GM12878 (cell line): ENCODE results near the gene SPAG6. TPM values are rescaled to one million over a fixed set of nuclear protein-coding genes. Genes with fewer than 3 reads are reported as not detected.

ENCODE experiments used
- BHLHE40 ChIP-seq, 2 experiments: fragments of 450-650 bp in 1 of 2; IDR thresholded peaks; 2 replicates each; pipeline ENCODE4 v1.6.1; 2011 to 2017; ENCODE audit warnings: low read depth in 2 of 2, borderline replicate concordance in 1 of 2, improper control_type of control experiment in 1 of 2, low read length in 1 of 2, mild to moderate bottlenecking in 1 of 2
- CBX3 ChIP-seq: fragments of 200-600 bp; sonication (generic); IDR thresholded peaks from 2 replicates; pipeline ENCODE4 v1.6.1; 2016; ENCODE audit warnings: low read depth, borderline replicate concordance
- CHD2 ChIP-seq: IDR thresholded peaks from 2 replicates; pipeline ENCODE4 v1.6.1; 2011; ENCODE audit warnings: low read depth, low read length, improper control_type of control experiment, borderline replicate concordance
- CTCF ChIP-seq, 3 experiments: IDR thresholded peaks in 2 of 3; conservative IDR thresholded peaks in 1 of 3; 2 replicates each; pipeline ENCODE4 v1.5.1; 2011; ENCODE audit warnings: low read depth in 3 of 3, low read length in 3 of 3, mild to moderate bottlenecking in 3 of 3, control low read depth in 2 of 3, moderate library complexity in 2 of 3, inconsistent platforms in 1 of 3, mixed read lengths in 1 of 3; ENCODE audit not compliant: control insufficient read depth in 2 of 3, insufficient read depth in 1 of 3; ENCODE audit errors: extremely low read depth in 1 of 3
- EGR1 ChIP-seq, 2 experiments: IDR thresholded peaks; 1 replicate in 1 of 2; 2 replicates in 1 of 2; pipeline ENCODE4 v1.6.1; 2011 to 2012; ENCODE audit warnings: low read depth in 2 of 2, low read length in 2 of 2, borderline replicate concordance in 1 of 2, mild to moderate bottlenecking in 1 of 2, moderate library complexity in 1 of 2
- EP300 ChIP-seq, 2 experiments: fragments of 150-350 bp in 1 of 2; IDR thresholded peaks; 2 replicates each; pipeline ENCODE4 v1.6.1; 2011 to 2012; ENCODE audit warnings: low read depth in 2 of 2, low read length in 2 of 2, borderline replicate concordance in 1 of 2, improper control_type of control experiment in 1 of 2, inconsistent platforms in 1 of 2; ENCODE audit not compliant: control insufficient read depth in 1 of 2
- ESRRA ChIP-seq: IDR thresholded peaks from 2 replicates; pipeline ENCODE4 v1.6.1; 2012; ENCODE audit warnings: mild to moderate bottlenecking, low read length, improper control_type of control experiment
- FOXM1 ChIP-seq: IDR thresholded peaks from 2 replicates; pipeline ENCODE4 v1.6.1; 2012; ENCODE audit warnings: low read depth, mild to moderate bottlenecking, inconsistent platforms, low read length, moderate library complexity
- GABPA ChIP-seq: IDR thresholded peaks from 2 replicates; pipeline ENCODE4 v1.6.1; 2014; ENCODE audit warnings: antibody characterized with exemption, low read depth, mild to moderate bottlenecking, inconsistent platforms
- IRF5 ChIP-seq: fragments of 450-650 bp; IDR thresholded peaks from 2 replicates; pipeline ENCODE4 v1.6.1; 2017; ENCODE audit warnings: borderline replicate concordance
- JUND ChIP-seq: IDR thresholded peaks from 2 replicates; pipeline ENCODE4 v1.6.1; 2012; ENCODE audit warnings: low read depth, mild to moderate bottlenecking, low read length, improper control_type of control experiment, moderate library complexity
- KAT2A ChIP-seq: conservative IDR thresholded peaks from 2 replicates; pipeline ENCODE4 v1.6.1; 2011; ENCODE audit warnings: low read depth, low read length; ENCODE audit not compliant: control insufficient read depth
- KLF5 ChIP-seq: fragments of 450-650 bp; IDR thresholded peaks from 2 replicates; pipeline ENCODE4 v1.6.1; 2014; ENCODE audit warnings: mild to moderate bottlenecking; ENCODE audit not compliant: partially characterized antibody
- MEF2B ChIP-seq: fragments of 450-650 bp; IDR thresholded peaks from 2 replicates; pipeline ENCODE4 v1.6.1; 2018; ENCODE audit warnings: mild to moderate bottlenecking, moderate library complexity; ENCODE audit not compliant: partially characterized antibody, poor library complexity, severe bottlenecking
- MTA2 ChIP-seq: fragments of 450-650 bp; IDR thresholded peaks from 2 replicates; pipeline ENCODE4 v1.6.1; 2016; ENCODE audit warnings: low read depth, mild to moderate bottlenecking, moderate library complexity
- NBN ChIP-seq: fragments of 450-650 bp; IDR thresholded peaks from 2 replicates; pipeline ENCODE4 v1.6.1; 2016
- PAX5 ChIP-seq: IDR thresholded peaks from 2 replicates; pipeline ENCODE4 v1.6.1; 2011; ENCODE audit warnings: low read depth, low read length, borderline replicate concordance
- POLR2A ChIP-seq: IDR thresholded peaks from 2 replicates; pipeline ENCODE4 v1.6.1; 2011; ENCODE audit warnings: low read depth, mild to moderate bottlenecking, low read length
- POLR2AphosphoS2 ChIP-seq: IDR thresholded peaks from 2 replicates; pipeline ENCODE4 v1.6.1; 2011; ENCODE audit warnings: low read depth, mild to moderate bottlenecking, low read length, improper control_type of control experiment, moderate library complexity
- SREBF2 ChIP-seq: IDR thresholded peaks from 2 replicates; pipeline ENCODE4 v1.6.1; 2012; ENCODE audit warnings: mild to moderate bottlenecking, low read length
- TBL1XR1 ChIP-seq: IDR thresholded peaks from 2 replicates; pipeline ENCODE4 v1.6.1; 2012; ENCODE audit warnings: low read depth, low read length, improper control_type of control experiment
- ZNF274 ChIP-seq: IDR thresholded peaks from one replicate; pipeline ENCODE4 v1.8.0; 2011; ENCODE audit not compliant: insufficient read length, insufficient read depth
- ZZZ3 ChIP-seq: IDR thresholded peaks from 2 replicates; pipeline ENCODE4 v1.6.1; 2011; ENCODE audit warnings: low read depth; ENCODE audit not compliant: control insufficient read depth, insufficient read length
- polyA plus RNA-seq, 11 experiments: library from polyadenylated mRNA; depleted of rRNA in 4 of 11; unstranded in 6 of 11; stranded (reverse) in 5 of 11; fragments of >200 nt; fragmentation: Nextera tagmentation in 4 of 11; fragmentation: Illumina TruSeq in 1 of 11; extraction: Ambion mirVana in 4 of 11; extraction: Trizol in 1 of 11; gene quantifications; 1 replicate in 1 of 11; 2 replicates in 10 of 11; pipeline versions ENCODE4 v1.2.1 to v1.2.3, GENCODE V29; 2011 to 2016; ENCODE audit warnings: inconsistent platforms in 2 of 11, missing spikeins in 2 of 11, low read depth in 1 of 11
- total RNA-seq, 4 experiments: library from RNA; depleted of rRNA in 3 of 4; stranded (reverse); fragments of >200 nt in 3 of 4; fragmentation: Illumina TruSeq in 1 of 4; extraction: Trizol in 1 of 4; gene quantifications; 2 replicates each; pipeline versions ENCODE4 v1.2.1 to v1.2.3, GENCODE V29; 2013 to 2021
- TF ChIP-seq, protein P1 (sequence below): fragments of 450-650 bp; IDR thresholded peaks from 2 replicates; pipeline ENCODE4 v1.6.1; 2017; ENCODE audit warnings: mild to moderate bottlenecking
- TF ChIP-seq, protein P2 (sequence below): IDR thresholded peaks from 2 replicates; pipeline ENCODE4 v1.6.1; 2012; ENCODE audit warnings: low read depth, low read length, improper control_type of control experiment

The SPAG6 gene
- total and polyA plus RNA-seq, 10 of the 15 experiments (the other 5 are each of a cell fraction or from before 2014, with no cell fraction given) = 0.13 to 0.99 (median 0.40) TPM; not detected in 1

- no peak for TF ChIP-seq IRF5
- TF ChIP-seq KAT2A = no peak
- no peak for TF ChIP-seq EGR1 (IDR thresholded peaks at IDR 0.05; ENCODE audit: borderline replicate concordance in 1 of 2, low read depth in 2 of 2, low read length in 2 of 2)
- peak; percentile 76; the same call in 1 of the 2 replicates for TF ChIP-seq POLR2AphosphoS2
- TF ChIP-seq ZZZ3 = no peak
- TF ChIP-seq TBL1XR1 = 0 out of 2 replicates have a peak, but pooled peaks have one; percentile 41
- peak; percentile 94 for TF ChIP-seq POLR2A
- TF ChIP-seq, protein P1, sequence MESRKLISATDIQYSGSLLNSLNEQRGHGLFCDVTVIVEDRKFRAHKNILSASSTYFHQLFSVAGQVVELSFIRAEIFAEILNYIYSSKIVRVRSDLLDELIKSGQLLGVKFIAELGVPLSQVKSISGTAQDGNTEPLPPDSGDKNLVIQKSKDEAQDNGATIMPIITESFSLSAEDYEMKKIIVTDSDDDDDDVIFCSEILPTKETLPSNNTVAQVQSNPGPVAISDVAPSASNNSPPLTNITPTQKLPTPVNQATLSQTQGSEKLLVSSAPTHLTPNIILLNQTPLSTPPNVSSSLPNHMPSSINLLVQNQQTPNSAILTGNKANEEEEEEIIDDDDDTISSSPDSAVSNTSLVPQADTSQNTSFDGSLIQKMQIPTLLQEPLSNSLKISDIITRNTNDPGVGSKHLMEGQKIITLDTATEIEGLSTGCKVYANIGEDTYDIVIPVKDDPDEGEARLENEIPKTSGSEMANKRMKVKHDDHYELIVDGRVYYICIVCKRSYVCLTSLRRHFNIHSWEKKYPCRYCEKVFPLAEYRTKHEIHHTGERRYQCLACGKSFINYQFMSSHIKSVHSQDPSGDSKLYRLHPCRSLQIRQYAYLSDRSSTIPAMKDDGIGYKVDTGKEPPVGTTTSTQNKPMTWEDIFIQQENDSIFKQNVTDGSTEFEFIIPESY = no peak
- no peak for TF ChIP-seq MEF2B
- peak; percentile 89 for TF ChIP-seq GABPA
- TF ChIP-seq, protein P2, sequence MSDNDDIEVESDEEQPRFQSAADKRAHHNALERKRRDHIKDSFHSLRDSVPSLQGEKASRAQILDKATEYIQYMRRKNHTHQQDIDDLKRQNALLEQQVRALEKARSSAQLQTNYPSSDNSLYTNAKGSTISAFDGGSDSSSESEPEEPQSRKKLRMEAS = peak; percentile 84
- peak; percentile 70 to 85 for TF ChIP-seq BHLHE40 (IDR thresholded peaks at IDR 0.05; ENCODE audit: borderline replicate concordance in 1 of 2, low read depth in 2 of 2, low read length in 1 of 2)
- TF ChIP-seq NBN = peak; percentile 68
- TF ChIP-seq EP300 (IDR thresholded peaks at IDR 0.05; ENCODE audit: borderline replicate concordance in 1 of 2, control insufficient read depth in 1 of 2, low read depth in 2 of 2, low read length in 2 of 2) = no peak
- TF ChIP-seq CTCF (IDR thresholded peaks at IDR 0.05 in 2 of 3, conservative IDR thresholded peaks at IDR 0.05 in 1 of 3; ENCODE audit: control insufficient read depth in 2 of 3, extremely low read depth in 1 of 3, insufficient read depth in 1 of 3, low read depth in 3 of 3, low read length in 3 of 3) = no peak
- no peak for TF ChIP-seq ZNF274
- TF ChIP-seq CBX3 = no peak
- no peak for TF ChIP-seq KLF5
- no peak for TF ChIP-seq SREBF2
- no peak for TF ChIP-seq FOXM1
- TF ChIP-seq ESRRA = 0 out of 2 replicates have a peak, but pooled peaks have one; percentile 7
- TF ChIP-seq JUND = no peak
- TF ChIP-seq PAX5 = 0 out of 2 replicates have a peak, but pooled peaks have one; percentile 31
- no peak for TF ChIP-seq CHD2
- peak; percentile 84 for TF ChIP-seq MTA2
Observed at GRCh38 chr10:22316286-22317075, 28.8 kb upstream of the SPAG6 start, which contains the start of gene COMMD3 (continued).
